ENCODE data around the gene KIF3A.

KIF3A gene

GRCh38 chr5:132780577-132780976 is 43.2 kb upstream of the KIF3A start:
- H3K4me3 ChIP-seq (ENCODE audit: low read depth, low read length) = no peak overlapping the region
- TF ChIP-seq CTCF (conservative IDR thresholded peaks at IDR 0.05; ENCODE audit: low read depth, low read length) = no peak
- no peak for DNase-seq (ENCODE audit: low read depth)

GRCh38 chr5:132779961-132780360 is 42.6 kb upstream of the KIF3A start:
- no peak for DNase-seq (ENCODE audit: low read depth)
- TF ChIP-seq CTCF (conservative IDR thresholded peaks at IDR 0.05; ENCODE audit: low read depth, low read length) = no peak
- no peak overlapping the region for H3K4me3 ChIP-seq (ENCODE audit: low read depth, low read length)

- H3K4me3 ChIP-seq (ENCODE audit: low read depth, low read length) = no peak overlapping the region
- no peak for TF ChIP-seq CTCF (conservative IDR thresholded peaks at IDR 0.05; ENCODE audit: low read depth, low read length)
- no peak for DNase-seq (ENCODE audit: low read depth)
These were observed 41.5 kb upstream of the KIF3A start for GRCh38 chr5:132778856-132779255.

GRCh38 chr5:132778129-132778528 is 40.8 kb upstream of the KIF3A start:
- no peak for TF ChIP-seq CTCF (conservative IDR thresholded peaks at IDR 0.05; ENCODE audit: low read depth, low read length)
- H3K4me3 ChIP-seq (ENCODE audit: low read depth, low read length) = peak overlapping the region; percentile 73
- DNase-seq (ENCODE audit: low read depth) = no peak

GRCh38 chr5:132777209-132778069 is 40.1 kb upstream of the KIF3A start, which contains the start of gene SEPTIN8:
TSS of gene SEPTIN8 (minus strand) at chr5:132777239. CDS start at chr5:132777137, 102 bp downstream.
- peak within 1 kb of the TSS; percentile 73 for H3K4me3 ChIP-seq (ENCODE audit: low read depth, low read length)
- DNase-seq (ENCODE audit: low read depth) = no peak
- no peak for TF ChIP-seq CTCF (conservative IDR thresholded peaks at IDR 0.05; ENCODE audit: low read depth, low read length)

- no peak for DNase-seq (ENCODE audit: low read depth)
- TF ChIP-seq CTCF (conservative IDR thresholded peaks at IDR 0.05; ENCODE audit: low read depth, low read length) = no peak
- H3K4me3 ChIP-seq (ENCODE audit: low read depth, low read length) = peak overlapping the region; percentile 73
These were observed 39.5 kb upstream of the KIF3A start for GRCh38 chr5:132776938-132777208.
